HL-60 (cell line): ENCODE results near the gene ASCL4.

Experiments
- DNase-seq, 2 experiments: peaks; one replicate each; pipeline ENCODE4 v3.0.0-alpha.2; 2010 to 2020; ENCODE audit warnings: low read depth in 1 of 2, low spot score in 1 of 2
- H3K27ac ChIP-seq: fragments of 250-450 bp; sonication (Bioruptor Pico); replicated peaks from 2 replicates; pipeline ENCODE4 v1.5.1; 2020; ENCODE audit warnings: mild to moderate bottlenecking, moderate library complexity
- H3K27me3 ChIP-seq: fragments of 250-450 bp; sonication (Bioruptor Pico); 2 replicates; pipeline ENCODE4 v1.5.1; 2021; ENCODE audit warnings: mild to moderate bottlenecking, moderate library complexity; ENCODE audit not compliant: insufficient read depth, poor library complexity, severe bottlenecking
- H3K4me3 ChIP-seq: replicated peaks from 2 replicates; pipeline ENCODE4 v1.5.1; 2011; ENCODE audit warnings: mild to moderate bottlenecking, control low read depth, low read length; ENCODE audit not compliant: insufficient read depth
- CTCF ChIP-seq: IDR thresholded peaks from one replicate; pipeline ENCODE4 v1.5.1; 2011; ENCODE audit warnings: low read length, control low read depth, inconsistent platforms; ENCODE audit not compliant: insufficient read depth
- GABPA ChIP-seq: IDR thresholded peaks from 2 replicates; pipeline ENCODE4 v1.6.1; 2012; ENCODE audit warnings: low read depth
- POLR2AphosphoS5 ChIP-seq: IDR thresholded peaks from 2 replicates; pipeline ENCODE4 v1.6.1; 2012; ENCODE audit warnings: low read depth
- REST ChIP-seq: IDR thresholded peaks from 2 replicates; pipeline ENCODE4 v1.6.1; 2012; ENCODE audit warnings: low read depth; ENCODE audit not compliant: insufficient replicate concordance
- SPI1 ChIP-seq: IDR thresholded peaks from 2 replicates; pipeline ENCODE4 v1.6.1; 2012; ENCODE audit warnings: low read depth, mild to moderate bottlenecking, borderline replicate concordance

ASCL4 gene

DNA sequence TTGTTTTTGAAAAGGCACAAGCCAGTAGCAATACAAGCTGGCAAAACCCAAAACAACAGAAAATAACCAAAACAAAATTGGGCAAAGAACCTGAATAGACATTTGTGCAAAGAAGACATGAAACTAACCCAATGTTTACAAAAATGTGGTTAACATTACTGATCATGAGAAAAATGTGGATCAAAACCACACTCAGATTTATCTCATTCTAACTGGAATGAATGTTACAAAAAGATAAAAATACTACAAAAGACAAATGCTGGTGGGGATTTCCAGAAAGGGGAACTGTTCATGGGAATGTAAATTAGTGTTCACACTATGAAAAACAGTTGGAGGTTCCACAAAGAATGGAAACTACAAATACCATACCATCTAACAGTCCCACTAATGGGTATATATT lies 26.6 kb downstream of the ASCL4 start:
- no peak for TF ChIP-seq REST
- TF ChIP-seq GABPA = no peak
- no peak for TF ChIP-seq POLR2AphosphoS5
- TF ChIP-seq CTCF = no peak
- TF ChIP-seq SPI1 = no peak
- Histone ChIP-seq H3K27ac (no peak overlapping the region), H3K27me3 (no peaks in the 10 kb centered on the region), H3K4me3 (no peak overlapping the region)
- DNase-seq = no peak

DNA sequence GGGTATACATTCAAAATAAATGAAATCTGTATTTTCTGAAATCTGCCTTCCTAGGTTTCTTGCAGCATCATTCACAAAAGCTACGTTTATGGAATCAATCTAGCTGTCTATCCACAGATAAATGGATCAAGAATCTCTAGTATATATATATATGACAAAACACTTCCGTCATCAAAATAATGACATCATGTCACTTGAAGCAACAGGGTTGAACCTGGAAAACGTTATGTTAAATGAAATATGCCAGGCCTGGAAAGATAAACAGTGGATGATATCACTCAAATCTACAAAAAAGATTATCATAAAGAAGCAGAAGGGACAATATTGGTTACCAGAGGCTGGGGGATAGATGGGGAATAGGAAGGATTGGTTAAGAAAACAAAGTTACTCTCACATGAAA lies 28.6 kb downstream of the ASCL4 start:
- H3K27me3 ChIP-seq = no peaks in the 10 kb centered on the region
- DNase-seq = no peak
- H3K4me3 ChIP-seq = no peak overlapping the region
- no peak for TF ChIP-seq POLR2AphosphoS5
- TF ChIP-seq REST = no peak
- TF ChIP-seq GABPA = no peak
- TF ChIP-seq SPI1 = no peak
- H3K27ac ChIP-seq = no peak overlapping the region

- Histone ChIP-seq H3K27ac (no peak overlapping the region), H3K27me3 (no peaks in the 10 kb centered on the region), H3K4me3 (no peak overlapping the region)
- DNase-seq = no peak
- TF ChIP-seq GABPA = no peak
- no peak for TF ChIP-seq SPI1
- TF ChIP-seq POLR2AphosphoS5 = no peak
- no peak for TF ChIP-seq REST
- no peak for TF ChIP-seq CTCF
Observed at GRCh38 chr12:107805488-107806180, 31.1 kb downstream of the ASCL4 start.
